ENCODE measurements around the gene TFEC.
"Not testable (repeated sequence)": the region's sequence is repeated elsewhere in the genome, so short reads cannot be mapped to it uniquely, and the experiment has no call there.

The TFEC gene

DNA sequence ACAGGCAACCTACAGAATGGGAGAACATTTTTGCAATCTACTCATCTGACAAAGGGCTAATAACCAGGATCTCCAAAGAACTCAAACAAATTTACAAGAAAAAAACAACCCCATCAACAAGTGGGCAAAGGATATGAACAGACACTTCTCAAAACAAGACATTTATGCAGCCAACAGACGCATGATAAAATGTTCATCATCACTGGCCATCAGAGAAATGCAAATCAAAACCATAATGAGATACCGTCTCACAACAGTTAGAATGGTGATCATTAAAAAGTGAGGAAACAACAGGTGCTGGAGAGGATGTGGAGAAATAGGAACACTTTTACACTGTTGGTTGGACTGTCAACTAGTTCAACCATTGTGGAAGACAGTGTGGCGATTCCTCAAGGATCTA is 100.8 kb downstream of the TFEC start:
- DNase-seq (ENCODE audit: low read depth): not testable (repeated sequence)

DNA sequence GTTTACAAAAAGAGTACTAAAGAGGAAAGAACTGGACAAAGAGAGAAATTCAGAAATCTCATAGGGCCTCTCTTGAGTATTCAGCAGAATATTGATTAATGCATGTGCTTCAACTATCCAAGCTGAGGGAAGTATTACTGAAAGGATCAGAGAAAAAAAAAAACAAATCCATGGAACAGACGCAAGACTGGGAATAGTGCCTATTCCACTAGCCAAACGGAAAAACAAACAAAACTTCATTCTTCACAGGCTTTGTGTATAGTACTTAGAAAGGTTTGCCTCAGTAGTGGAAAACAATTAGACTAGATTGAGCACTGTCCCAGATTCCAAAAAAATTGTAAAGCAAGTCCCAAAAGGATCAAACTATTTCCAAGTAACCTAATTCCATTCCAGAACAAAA is 106.2 kb downstream of the TFEC start:
- DNase-seq (ENCODE audit: low read depth): peak; percentile 18

DNA sequence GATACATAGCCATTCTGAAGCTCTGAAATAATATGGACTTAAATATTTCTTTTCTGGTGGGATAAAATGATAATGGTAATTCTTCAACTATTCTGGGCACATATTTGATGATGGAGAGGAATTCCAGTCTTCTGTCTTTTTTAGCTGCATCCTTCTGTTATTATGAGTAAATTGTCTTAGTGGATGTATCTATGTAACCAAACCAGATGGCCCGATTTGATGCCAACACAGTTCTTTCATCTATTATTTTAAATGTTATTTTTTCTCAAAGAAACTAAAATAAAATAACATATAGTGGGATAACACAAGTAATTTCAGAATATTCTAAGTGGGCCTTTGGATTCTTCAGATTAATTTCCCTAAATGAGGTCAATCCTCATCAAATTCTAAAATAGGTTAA is 110.2 kb downstream of the TFEC start:
- DNase-seq (ENCODE audit: low read depth): no peak

DNA sequence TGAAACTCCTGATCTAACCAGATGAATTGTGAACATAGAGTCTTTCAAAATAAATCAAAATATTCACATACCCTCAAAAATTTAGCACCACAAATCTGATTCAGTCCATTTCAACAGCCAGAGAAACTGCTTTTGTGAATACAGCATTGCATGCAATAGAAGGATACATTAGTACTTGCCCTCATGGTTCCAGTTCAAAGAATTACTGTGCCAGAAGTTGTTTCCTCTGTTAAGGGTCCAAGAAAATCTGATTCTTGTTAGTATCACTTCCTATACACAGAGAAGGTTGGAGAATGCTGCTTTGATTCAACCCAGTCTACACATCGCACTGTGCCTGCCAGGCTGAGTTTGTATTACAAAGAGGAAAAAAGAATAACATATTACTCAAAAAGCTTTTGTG is 115.6 kb downstream of the TFEC start:
- no peak for DNase-seq (ENCODE audit: low read depth)

DNA sequence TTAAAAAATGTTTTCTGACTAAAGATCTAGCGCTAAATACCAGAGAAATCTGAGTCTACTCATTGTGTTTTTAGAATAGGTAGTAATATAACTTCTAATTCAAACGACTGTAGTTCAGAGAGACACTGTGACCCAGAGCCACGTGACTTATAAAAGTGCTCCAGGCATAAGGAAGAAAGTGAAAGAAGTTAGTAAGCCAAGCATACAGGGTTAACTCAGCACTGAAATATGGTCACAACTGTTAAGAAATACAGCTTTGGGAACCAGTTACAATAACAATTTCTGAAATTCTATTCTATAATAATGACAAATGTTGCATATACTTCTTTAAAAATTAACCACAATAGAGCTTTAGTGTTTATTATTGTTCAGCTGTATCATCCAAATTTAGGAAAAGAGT is 119.1 kb downstream of the TFEC start:
- DNase-seq (ENCODE audit: low read depth): peak; percentile 2

DNA sequence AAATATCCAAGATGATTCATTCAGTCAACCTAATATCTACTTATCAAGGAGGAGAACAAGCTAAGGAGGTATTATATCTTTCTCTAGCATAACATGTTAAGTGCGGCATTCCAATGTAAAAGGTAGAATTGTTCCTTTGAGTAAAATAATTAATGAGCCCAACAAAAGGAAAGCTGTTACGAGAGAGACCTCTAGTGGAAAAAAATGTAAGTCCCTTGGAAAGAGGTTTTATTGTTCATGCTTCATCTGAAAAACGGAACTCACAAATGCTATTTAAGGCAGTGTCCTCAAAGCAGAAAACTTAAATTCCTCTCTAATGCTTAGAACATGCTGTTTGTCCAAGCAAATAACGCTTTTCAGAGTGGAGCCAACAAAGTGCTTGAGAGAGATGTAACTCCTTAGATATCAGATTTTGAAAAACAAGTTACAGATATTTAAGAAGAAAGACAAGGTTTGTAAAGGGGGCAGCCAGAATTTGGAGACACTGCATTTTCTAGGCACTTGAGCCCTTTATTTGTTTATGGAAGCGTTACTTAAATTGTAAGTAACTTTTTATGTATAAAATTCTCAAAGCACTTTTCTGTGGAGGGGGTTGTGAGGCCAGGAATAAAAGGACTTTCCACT is 119.9 kb downstream of the TFEC start:
- peak; percentile 12 for DNase-seq (ENCODE audit: low read depth)

DNA sequence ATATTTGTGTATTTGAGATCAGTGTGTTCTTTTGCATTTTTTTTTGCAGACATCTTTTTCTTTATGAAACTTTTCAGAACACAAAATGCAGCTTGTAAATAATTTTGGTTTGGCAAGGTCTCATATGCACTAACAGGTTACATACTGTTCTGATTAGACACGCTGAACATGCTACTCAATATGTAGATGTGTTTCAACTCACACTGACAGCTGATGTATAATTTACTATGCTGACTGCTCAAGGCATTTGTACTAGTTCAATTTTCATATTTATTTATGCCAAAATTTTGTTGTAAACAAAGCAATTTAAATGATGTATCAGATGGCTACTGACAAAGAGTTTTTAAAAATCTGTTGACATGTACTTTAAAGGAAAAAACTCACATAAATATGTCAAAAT is 123.8 kb downstream of the TFEC start:
- no peak for DNase-seq (ENCODE audit: low read depth)

DNA sequence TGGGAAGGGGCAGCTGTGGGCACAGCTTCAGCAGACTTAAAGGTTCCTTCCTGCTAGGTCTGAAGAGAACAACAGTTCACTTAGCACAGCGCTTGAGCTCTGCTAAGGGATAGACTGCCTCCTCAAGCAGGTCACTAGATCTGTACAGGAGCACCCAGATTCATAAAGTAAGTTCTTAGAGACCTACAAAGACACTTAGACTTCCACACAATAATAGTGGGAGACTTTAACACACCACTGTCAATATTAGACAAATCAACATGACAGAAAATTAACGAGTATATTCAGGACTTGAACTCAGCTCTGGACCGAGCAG is 140.9 kb downstream of the TFEC start:
- no peak for DNase-seq (ENCODE audit: low read depth)

DNA sequence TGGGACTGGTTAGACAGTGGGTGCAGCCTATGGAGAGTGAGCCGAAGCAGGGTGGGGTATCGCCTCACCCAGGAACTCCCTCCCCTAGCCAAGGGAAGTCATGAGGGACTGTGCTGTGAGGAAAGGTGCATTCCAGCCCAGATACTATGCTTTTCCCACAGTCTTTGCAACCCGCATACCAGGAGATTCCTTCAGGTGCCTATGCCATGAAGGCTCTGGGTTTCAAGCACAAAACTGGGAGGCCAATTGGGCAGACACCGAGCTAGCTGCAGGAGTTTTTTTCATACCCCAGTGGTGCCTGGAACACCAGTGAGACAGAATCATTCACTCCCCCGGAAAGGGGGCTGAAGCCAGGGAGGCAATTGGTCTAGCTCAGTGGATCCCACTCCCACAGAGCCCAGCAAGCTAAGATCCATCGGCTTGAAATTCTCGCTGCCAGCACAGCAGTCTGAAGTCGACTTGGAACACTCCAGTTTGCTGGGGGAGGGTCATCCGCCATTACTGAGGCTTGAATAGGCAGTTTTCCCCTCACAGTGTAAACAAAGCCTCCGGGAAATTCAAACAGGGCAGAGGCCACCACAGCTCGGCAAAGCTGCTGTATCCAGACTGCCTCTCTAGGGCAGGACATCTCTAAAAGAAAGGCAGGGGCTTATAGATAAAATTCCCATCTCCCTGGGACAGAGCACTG is 141.4 kb downstream of the TFEC start:
- DNase-seq (ENCODE audit: low read depth): no peak

DNA sequence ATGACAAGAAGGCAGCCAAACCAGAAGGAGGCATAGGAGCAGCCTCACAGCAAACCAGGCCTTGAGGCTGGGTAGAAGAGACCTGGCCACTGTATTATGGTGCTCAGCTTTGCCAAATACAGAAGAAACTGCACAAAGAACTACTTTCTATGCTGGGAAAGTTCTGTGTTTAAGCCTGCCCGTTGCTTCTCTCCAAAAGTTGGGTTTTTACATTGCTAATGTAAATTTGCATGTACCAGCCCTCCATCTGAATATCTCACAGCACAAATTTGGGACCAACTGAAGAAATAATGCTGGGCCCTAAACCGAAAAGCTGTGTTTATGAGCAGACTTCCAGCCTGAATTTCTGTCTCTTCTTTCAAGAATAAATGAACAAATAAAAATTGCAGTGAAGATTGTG is 145.0 kb downstream of the TFEC start:
- DNase-seq (ENCODE audit: low read depth): no peak

Data from stromal cell of bone marrow (primary cell).